Measurements from ENCODE around the gene RBM10. TPM values are rescaled to one million over a fixed set of nuclear protein-coding genes. Genes with fewer than 3 reads are reported as not detected.

The RBM10 gene
- total and polyA plus RNA-seq, 2 of the 13 experiments (the other 11 are each of a cell fraction or from before 2014, with no cell fraction given): 15.9 to 43.1 TPM

DNA sequence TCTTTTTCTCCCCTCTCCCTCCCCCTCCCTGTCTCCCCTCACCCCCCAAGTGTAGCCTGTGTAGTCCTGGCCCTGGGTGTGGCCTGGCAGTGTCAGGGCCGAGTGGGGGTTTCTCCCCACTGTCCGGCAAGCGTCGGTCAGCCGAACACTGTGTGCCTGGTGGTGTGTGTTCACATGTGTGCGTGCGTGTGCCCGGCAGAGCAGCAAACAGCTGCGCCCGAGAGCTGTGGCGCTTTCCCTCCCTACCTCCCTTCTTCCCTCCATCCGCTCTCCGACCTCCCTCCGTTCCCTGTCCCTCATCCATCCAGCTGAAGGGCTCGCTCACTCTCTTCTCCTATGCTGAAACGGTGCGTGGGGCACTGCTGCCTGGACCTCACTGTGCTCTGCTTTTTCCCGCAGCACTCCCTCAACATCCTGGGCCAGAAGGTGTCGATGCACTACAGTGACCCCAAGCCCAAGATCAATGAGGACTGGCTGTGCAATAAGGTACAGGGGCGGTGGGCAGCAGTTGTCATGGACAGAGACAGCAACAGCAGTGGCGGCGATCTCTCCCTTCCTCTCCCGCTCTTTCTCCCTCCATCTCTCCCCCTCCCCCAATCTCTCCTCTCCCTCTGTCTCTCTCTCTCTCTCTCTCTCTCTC is 31.2 kb downstream of the RBM10 start (continued):
- TF ChIP-seq, protein P1, sequence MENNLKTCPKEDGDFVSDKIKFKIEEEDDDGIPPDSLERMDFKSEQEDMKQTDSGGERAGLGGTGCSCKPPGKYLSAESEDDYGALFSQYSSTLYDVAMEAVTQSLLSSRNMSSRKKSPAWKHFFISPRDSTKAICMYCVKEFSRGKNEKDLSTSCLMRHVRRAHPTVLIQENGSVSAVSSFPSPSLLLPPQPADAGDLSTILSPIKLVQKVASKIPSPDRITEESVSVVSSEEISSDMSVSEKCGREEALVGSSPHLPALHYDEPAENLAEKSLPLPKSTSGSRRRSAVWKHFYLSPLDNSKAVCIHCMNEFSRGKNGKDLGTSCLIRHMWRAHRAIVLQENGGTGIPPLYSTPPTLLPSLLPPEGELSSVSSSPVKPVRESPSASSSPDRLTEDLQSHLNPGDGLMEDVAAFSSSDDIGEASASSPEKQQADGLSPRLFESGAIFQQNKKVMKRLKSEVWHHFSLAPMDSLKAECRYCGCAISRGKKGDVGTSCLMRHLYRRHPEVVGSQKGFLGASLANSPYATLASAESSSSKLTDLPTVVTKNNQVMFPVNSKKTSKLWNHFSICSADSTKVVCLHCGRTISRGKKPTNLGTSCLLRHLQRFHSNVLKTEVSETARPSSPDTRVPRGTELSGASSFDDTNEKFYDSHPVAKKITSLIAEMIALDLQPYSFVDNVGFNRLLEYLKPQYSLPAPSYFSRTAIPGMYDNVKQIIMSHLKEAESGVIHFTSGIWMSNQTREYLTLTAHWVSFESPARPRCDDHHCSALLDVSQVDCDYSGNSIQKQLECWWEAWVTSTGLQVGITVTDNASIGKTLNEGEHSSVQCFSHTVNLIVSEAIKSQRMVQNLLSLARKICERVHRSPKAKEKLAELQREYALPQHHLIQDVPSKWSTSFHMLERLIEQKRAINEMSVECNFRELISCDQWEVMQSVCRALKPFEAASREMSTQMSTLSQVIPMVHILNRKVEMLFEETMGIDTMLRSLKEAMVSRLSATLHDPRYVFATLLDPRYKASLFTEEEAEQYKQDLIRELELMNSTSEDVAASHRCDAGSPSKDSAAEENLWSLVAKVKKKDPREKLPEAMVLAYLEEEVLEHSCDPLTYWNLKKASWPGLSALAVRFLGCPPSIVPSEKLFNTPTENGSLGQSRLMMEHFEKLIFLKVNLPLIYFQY (CRISPR knock-in tag; IDR thresholded peaks at IDR 0.05; ENCODE audit: borderline replicate concordance): no peak
- TF ChIP-seq, protein P2, sequence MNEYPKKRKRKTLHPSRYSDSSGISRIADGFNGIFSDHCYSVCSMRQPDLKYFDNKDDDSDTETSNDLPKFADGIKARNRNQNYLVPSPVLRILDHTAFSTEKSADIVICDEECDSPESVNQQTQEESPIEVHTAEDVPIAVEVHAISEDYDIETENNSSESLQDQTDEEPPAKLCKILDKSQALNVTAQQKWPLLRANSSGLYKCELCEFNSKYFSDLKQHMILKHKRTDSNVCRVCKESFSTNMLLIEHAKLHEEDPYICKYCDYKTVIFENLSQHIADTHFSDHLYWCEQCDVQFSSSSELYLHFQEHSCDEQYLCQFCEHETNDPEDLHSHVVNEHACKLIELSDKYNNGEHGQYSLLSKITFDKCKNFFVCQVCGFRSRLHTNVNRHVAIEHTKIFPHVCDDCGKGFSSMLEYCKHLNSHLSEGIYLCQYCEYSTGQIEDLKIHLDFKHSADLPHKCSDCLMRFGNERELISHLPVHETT (CRISPR knock-in tag; conservative IDR thresholded peaks at IDR 0.05): no peak
- TF ChIP-seq ZSCAN29 (CRISPR knock-in tag; conservative IDR thresholded peaks at IDR 0.05): no peak

DNA sequence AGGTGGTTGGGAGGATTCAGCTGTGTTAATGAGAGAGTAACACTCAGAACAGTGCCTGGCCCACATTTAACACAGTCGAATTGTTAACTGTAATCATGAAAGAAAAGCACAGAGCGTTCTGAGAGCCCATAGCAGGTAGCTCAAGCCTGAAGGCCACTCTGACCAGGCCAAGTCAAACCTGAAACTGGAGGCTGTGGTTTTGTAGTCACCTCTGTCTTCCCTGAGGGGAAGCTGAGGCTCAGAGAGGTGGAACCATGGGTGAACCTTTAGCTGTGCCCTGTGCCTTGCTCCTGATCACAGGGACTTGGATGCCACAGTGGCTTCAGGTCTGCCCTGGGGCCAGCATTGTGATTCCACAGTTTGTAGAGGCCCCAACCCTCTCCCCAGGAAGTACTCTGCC is 32.1 kb downstream of the RBM10 start:
- TF ChIP-seq XBP1 (CRISPR knock-in tag; IDR thresholded peaks at IDR 0.05) (no peak), PHF8 (CRISPR knock-in tag; IDR thresholded peaks at IDR 0.05) (no peak), REPIN1 (CRISPR knock-in tag; IDR thresholded peaks at IDR 0.05; ENCODE audit: borderline replicate concordance, low read depth) (no peak), ZSCAN31 (CRISPR knock-in tag; IDR thresholded peaks at IDR 0.05; ENCODE audit: low read depth) (no peak), CBX1 (IDR thresholded peaks at IDR 0.05; ENCODE audit: low read depth) (no peak), KDM5B (CRISPR knock-in tag; IDR thresholded peaks at IDR 0.05; ENCODE audit: borderline replicate concordance) (no peak), ZNF75D (CRISPR knock-in tag; IDR thresholded peaks at IDR 0.05; ENCODE audit: borderline replicate concordance) (no peak), HMG20A (CRISPR knock-in tag; IDR thresholded peaks at IDR 0.05; ENCODE audit: borderline replicate concordance) (no peak), BCL6 (CRISPR knock-in tag; IDR thresholded peaks at IDR 0.05) (no peak), ZFP90 (CRISPR knock-in tag; IDR thresholded peaks at IDR 0.05; ENCODE audit: borderline replicate concordance) (no peak), NFIC (IDR thresholded peaks at IDR 0.05; ENCODE audit: low read length) (no peak), HOXA3 (CRISPR knock-in tag; IDR thresholded peaks at IDR 0.05) (no peak), ZBTB21 (CRISPR knock-in tag; IDR thresholded peaks at IDR 0.05) (no peak), PAWR (CRISPR knock-in tag; IDR thresholded peaks at IDR 0.05; ENCODE audit: borderline replicate concordance) (no peak), KAT2B (IDR thresholded peaks at IDR 0.05; ENCODE audit: borderline replicate concordance, low read depth, low read length) (no peak)
- TF ChIP-seq, protein P3, sequence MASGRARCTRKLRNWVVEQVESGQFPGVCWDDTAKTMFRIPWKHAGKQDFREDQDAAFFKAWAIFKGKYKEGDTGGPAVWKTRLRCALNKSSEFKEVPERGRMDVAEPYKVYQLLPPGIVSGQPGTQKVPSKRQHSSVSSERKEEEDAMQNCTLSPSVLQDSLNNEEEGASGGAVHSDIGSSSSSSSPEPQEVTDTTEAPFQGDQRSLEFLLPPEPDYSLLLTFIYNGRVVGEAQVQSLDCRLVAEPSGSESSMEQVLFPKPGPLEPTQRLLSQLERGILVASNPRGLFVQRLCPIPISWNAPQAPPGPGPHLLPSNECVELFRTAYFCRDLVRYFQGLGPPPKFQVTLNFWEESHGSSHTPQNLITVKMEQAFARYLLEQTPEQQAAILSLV (CRISPR knock-in tag; IDR thresholded peaks at IDR 0.05; ENCODE audit: borderline replicate concordance): no peak
- Histone ChIP-seq H3K9ac (ENCODE audit: insufficient read depth, low read depth, low read length) (no peak overlapping the region), H3K4me2 (ENCODE audit: low read depth, low read length) (no peak overlapping the region), H3K27ac (ENCODE audit: extremely low read length, insufficient read depth, low read length) (no peak overlapping the region), H3K4me1 (ENCODE audit: insufficient read depth, low read length) (no peaks in the 10 kb centered on the region), H3K9me3 (ENCODE audit: low read length) (no peaks in the 10 kb centered on the region), H2AFZ (ENCODE audit: low read length) (no peak overlapping the region), H3K27me3 (ENCODE audit: control insufficient read depth in 1 of 2, insufficient read depth in 2 of 2, low read length in 2 of 2) (no peaks in the 10 kb centered on the region), H3K4me3 (replicated peaks in 1 of 3; ENCODE audit: insufficient read depth in 1 of 3, low read depth in 2 of 3, low read length in 3 of 3) (no peak overlapping the region), H4K20me1 (ENCODE audit: insufficient read depth, low read length) (no peaks in the 10 kb centered on the region), H3K36me3 (replicated peaks in 1 of 2; ENCODE audit: control insufficient read depth in 1 of 2, insufficient read depth in 2 of 2, low read length in 2 of 2) (peaks cover 21 to 39% of the 10 kb centered on the region in 2 experiments), H3K79me2 (ENCODE audit: insufficient read depth, low read length) (no peaks in the 10 kb centered on the region)
- FAIRE-seq (no peak), ATAC-seq (no peak), DNase-seq (ENCODE audit: low spot score) (no peak)
- BruUV-seq (replicated peaks): no TSS peak
- in situ Hi-C loops (cut with HindIII; ENCODE audit: extremely low pct_ligation_motif_present, low pct_unique_long_range_greater_than_20kb) (no loop called here), intact Hi-C loops (cut with micrococcal nuclease; ENCODE audit: unreplicated experiment) (no loop called here)
- CTCF ChIA-PET (ENCODE audit: low intra/inter-chr PET ratio, low total read pairs): no interaction called here
- POLR2A ChIA-PET: no interaction called here
- 50% methylated on average over 2 of the region's 2 CpGs for WGBS (ENCODE audit: low lambda C conversion rate)

Data from HepG2 (cell line).